ENCODE results near the gene MYADML2.

The MYADML2 gene

DNA sequence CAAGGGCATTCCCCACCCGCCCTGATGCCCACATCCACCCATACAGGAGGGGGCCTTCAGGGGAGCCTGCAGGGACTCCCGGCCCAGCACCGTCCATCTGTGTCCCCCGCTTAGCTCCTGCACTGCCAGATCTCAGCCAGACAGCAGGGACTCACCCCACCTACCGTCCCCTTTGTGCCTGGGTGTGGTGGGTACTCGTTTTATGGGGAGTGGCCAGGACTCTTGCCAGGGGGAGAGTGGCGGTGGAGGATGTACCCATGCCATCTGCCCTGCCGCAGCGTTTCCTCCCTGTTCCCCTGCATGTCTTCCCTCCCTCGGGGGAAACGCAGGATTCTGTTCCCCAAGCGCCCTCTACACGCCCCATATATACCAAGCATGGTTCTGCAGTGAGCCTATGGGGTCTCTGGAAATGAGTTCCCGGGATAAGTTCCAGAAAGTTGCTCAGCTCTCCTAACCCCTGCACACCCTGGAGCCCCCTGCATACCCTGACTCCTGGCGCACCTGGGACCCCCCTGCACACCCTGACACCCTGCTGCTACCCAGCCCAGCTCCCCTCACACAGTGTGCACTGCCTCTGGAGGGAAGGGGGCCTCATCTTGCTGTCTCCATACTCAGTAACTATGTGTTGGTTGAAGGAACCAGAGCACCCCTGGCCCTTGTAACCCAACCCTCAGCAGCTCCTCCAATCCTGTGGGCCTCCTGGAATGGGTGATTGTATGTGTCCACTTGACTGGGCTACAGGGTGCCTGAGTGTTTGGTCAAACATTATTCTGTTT, 15.3 kb downstream of the MYADML2 start:
- DNase-seq (ENCODE audit: extremely low spot score) = no peak
- POLR2A ChIA-PET = no interaction called here
- CTCF ChIA-PET = no interaction called here
- TF ChIP-seq, protein P1, sequence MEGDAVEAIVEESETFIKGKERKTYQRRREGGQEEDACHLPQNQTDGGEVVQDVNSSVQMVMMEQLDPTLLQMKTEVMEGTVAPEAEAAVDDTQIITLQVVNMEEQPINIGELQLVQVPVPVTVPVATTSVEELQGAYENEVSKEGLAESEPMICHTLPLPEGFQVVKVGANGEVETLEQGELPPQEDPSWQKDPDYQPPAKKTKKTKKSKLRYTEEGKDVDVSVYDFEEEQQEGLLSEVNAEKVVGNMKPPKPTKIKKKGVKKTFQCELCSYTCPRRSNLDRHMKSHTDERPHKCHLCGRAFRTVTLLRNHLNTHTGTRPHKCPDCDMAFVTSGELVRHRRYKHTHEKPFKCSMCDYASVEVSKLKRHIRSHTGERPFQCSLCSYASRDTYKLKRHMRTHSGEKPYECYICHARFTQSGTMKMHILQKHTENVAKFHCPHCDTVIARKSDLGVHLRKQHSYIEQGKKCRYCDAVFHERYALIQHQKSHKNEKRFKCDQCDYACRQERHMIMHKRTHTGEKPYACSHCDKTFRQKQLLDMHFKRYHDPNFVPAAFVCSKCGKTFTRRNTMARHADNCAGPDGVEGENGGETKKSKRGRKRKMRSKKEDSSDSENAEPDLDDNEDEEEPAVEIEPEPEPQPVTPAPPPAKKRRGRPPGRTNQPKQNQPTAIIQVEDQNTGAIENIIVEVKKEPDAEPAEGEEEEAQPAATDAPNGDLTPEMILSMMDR (IDR thresholded peaks at IDR 0.05; ENCODE audit: control extremely low read depth, extremely low read depth, low read depth, missing control alignments) = no peak

GRCh38 chr17:81931189-81931556, 15.9 kb downstream of the MYADML2 start:
- POLR2A ChIA-PET = interaction anchor here (0.6 kb wide), 1 partner anchor 11 kb away, joined by 13 read pairs; no protein-coding TSS in a partner anchor
- CTCF ChIA-PET = interaction anchor here (1.0 kb wide), 1 partner anchor 28 kb away, joined by 4 read pairs; no protein-coding TSS in a partner anchor
- no peak for DNase-seq (ENCODE audit: extremely low spot score)
- TF ChIP-seq, protein P1 (IDR thresholded peaks at IDR 0.05; ENCODE audit: control extremely low read depth, extremely low read depth, low read depth, missing control alignments) = no peak

- TF ChIP-seq, protein P1 (IDR thresholded peaks at IDR 0.05; ENCODE audit: control extremely low read depth, extremely low read depth, low read depth, missing control alignments) = no peak
- ChIA-PET CTCF (interaction anchor here (0.6 to 1.0 kb wide), 2 partner anchors 29 to 37 kb away, joined by 3 to 4 read pairs; no protein-coding TSS in a partner anchor), POLR2A (interaction anchor here (0.6 kb wide), 2 partner anchors 10 to 366 kb away, joined by 6 to 13 read pairs; no protein-coding TSS in a partner anchor)
- peak; percentile 42 for DNase-seq (ENCODE audit: extremely low spot score)
These were observed 16.6 kb downstream of the MYADML2 start for GRCh38 chr17:81930142-81931125.

DNA sequence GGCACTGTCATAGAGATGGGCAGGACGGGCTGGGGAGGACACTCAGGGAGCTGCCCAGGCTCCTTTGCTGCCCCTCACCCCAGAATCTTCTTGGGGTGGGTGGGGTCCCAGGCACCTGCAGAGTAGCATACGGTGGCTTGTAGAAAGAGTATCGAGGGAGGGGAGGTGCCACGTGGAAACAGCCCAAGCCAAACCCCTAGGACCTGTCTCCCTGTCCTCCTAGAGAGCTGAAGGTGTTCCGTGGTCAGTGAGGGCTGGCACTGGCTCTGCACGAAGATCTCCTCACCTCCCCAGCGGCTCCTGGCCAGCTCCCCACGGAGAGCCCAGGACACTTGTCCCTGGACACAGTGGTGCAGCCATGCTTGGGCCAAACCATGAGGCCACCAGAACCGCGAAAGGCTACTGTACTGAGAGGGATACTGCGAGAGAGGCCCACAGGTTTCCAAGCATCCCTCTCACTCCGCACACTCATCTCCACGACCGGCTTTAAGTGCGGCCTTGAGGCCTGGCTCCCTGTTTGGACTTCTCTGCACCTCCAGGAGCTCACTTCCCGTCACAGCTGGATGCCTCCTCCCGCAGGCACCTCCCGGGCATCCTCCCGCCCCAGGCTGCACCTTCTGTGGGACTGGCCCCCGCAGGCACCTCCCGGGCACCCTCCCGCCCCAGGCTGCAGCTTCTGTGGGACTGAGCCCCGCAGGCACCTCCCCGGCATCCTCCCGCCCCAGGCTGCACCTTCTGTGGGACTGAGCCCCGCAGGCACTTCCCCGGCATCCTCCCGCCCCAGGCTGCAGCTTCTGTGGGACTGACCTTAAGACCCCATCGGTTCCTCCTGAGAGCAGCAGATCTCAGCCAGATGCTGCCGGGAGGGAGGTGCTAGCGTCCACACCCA, 17.5 kb downstream of the MYADML2 start:
- TF ChIP-seq, protein P1 (IDR thresholded peaks at IDR 0.05; ENCODE audit: control extremely low read depth, extremely low read depth, low read depth, missing control alignments) = no peak
- ChIA-PET POLR2A (interaction anchor here (0.6 kb wide), 1 partner anchor 367 kb away, joined by 6 read pairs; no protein-coding TSS in a partner anchor), CTCF (interaction anchor here (0.9 kb wide), 1 partner anchor 30 kb away, joined by 3 read pairs; no protein-coding TSS in a partner anchor)
- no peak for DNase-seq (ENCODE audit: extremely low spot score)

DNA sequence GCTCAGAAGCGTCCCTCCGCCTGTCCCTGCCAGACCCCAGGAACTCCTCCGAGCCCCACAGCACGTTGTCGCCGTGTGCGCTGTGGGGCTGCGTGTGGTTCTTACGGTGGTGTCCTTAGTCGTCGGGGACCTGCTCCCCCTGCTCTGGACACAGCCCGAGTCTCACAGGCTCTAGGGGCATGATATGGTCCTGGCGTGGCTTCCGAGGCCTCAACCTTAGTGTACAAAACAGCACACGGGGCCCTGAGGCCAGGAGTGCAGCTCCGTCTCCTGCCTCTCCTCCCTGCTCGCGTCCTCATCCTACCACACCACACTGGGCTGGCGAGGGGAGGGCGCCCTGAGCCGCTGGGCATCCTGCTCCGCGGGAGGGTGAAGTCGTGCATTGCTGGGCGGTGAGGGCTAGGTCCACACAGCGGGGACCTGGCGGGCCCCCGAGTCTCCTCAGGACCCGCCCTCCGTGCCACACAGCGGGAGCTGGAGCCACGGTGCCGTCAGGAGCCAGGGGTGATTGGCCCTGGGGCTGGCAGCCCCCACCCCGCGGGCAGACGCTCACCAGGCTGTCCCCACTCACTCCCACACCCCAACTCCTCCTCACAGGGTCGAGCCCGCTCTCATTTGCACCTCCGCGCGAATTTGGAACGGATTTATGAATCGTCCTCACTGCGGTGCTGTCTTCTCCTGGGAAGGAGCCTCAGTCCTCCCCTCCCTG, 18.3 kb downstream of the MYADML2 start:
- TF ChIP-seq, protein P1 (IDR thresholded peaks at IDR 0.05; ENCODE audit: control extremely low read depth, extremely low read depth, low read depth, missing control alignments) = no peak
- CTCF ChIA-PET = interaction anchor here (0.9 to 1.3 kb wide), 4 partner anchors 11 to 59 kb away, joined by 3 to 5 read pairs (median 4); no protein-coding TSS in a partner anchor
- no peak for DNase-seq (ENCODE audit: extremely low spot score)
- POLR2A ChIA-PET = interaction anchor here (1.0 kb wide), 1 partner anchor 11 kb away, joined by 3 read pairs; no protein-coding TSS in a partner anchor

Data from GM10248 (cell line).